HG03108 (cell line): ENCODE measurements around the gene GSTP1.
"Not testable (repeated sequence)": the region's sequence is repeated elsewhere in the genome, so short reads cannot be mapped to it uniquely, and the experiment has no call there.

Experiments used
- ATAC-seq: cut with Tn5 transposase; IDR thresholded peaks from one replicate; pipeline ENCODE4 v1.9.1; 2021; ENCODE audit warnings: moderate library complexity; ENCODE audit not compliant: unreplicated experiment

The GSTP1 gene

DNA sequence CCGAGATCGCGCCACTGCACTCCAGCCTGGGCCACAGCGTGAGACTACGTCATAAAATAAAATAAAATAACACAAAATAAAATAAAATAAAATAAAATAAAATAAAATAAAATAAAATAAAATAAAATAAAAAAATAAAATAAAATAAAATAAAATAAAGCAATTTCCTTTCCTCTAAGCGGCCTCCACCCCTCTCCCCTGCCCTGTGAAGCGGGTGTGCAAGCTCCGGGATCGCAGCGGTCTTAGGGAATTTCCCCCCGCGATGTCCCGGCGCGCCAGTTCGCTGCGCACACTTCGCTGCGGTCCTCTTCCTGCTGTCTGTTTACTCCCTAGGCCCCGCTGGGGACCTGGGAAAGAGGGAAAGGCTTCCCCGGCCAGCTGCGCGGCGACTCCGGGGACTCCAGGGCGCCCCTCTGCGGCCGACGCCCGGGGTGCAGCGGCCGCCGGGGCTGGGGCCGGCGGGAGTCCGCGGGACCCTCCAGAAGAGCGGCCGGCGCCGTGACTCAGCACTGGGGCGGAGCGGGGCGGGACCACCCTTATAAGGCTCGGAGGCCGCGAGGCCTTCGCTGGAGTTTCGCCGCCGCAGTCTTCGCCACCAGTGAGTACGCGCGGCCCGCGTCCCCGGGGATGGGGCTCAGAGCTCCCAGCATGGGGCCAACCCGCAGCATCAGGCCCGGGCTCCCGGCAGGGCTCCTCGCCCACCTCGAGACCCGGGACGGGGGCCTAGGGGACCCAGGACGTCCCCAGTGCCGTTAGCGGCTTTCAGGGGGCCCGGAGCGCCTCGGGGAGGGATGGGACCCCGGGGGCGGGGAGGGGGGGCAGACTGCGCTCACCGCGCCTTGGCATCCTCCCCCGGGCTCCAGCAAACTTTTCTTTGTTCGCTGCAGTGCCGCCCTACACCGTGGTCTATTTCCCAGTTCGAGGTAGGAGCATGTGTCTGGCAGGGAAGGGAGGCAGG lies at the start of gene GSTP1:
TSS of gene GSTP1 (plus strand) at position 566 of the 958 bp plus-strand sequence. CDS start at position 598, 32 bp downstream.
- ATAC-seq, result peak; percentile 57

DNA sequence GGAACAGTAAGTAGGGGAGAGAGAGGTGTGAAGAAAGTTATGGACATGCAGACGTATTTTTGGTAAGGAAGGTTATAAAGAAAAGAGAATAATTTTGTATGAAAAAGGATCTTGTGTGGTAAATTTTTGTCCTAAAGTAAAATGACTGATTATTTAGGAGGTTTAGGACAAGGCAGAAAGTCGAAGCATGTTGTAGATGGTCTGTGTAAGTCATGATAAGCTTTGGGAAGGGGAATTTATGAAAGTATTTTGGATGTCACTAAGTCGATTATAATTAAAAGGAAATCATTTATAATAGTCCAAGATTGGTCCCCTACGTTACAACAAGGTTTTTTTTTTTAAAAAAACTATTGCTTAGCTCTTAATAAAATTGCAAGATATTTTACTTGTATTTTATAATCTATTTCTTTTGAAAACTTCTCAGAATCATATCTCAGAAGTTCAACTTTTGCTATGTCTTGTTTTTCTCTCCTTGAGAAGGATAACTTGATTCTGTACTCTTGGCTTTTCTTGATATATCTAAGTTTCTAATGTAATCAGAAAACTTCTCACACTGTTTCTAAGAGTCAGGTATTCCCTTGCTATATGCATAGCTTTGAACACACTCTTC lies 49.4 kb upstream of the GSTP1 start:
- no peak for ATAC-seq

DNA sequence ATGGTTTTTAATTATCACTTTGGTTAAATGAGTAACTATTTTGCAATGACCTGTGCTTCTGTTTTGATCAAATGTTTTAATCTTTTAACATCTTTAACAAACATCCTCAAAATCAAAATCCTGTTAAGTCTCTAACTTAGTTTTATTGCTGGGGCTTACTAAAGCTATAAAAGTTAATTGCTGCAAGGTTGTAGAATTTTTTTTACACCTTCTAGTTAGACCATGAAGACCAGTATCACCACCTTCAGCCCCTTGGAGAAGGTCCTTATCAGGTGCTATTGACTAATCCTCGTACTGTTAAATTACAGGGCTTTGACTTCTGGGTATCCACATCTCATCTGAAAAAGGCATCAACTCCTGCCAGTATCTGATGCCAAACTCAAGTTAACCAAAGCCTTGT lies 48.1 kb upstream of the GSTP1 start:
- no peak for ATAC-seq

DNA sequence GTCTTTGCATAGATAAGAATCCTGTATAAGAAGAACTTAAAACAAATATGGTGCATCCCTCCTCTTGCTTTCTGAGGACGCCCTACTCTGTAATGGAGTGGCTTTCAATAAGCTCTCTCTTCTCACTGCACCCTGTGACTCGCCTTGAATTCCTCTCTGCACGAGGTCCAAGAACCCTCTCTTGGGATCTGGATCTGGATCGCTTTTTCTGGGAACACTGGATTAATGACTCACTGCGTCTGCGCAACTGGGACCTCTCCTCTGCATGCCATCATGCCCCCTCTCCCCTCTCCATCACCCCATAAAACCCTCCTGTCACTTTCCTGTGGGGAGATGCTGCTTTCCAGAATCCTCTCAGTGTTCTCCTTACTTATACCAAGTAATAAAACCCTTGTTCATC lies 45.3 kb upstream of the GSTP1 start:
- ATAC-seq, result no peak

DNA sequence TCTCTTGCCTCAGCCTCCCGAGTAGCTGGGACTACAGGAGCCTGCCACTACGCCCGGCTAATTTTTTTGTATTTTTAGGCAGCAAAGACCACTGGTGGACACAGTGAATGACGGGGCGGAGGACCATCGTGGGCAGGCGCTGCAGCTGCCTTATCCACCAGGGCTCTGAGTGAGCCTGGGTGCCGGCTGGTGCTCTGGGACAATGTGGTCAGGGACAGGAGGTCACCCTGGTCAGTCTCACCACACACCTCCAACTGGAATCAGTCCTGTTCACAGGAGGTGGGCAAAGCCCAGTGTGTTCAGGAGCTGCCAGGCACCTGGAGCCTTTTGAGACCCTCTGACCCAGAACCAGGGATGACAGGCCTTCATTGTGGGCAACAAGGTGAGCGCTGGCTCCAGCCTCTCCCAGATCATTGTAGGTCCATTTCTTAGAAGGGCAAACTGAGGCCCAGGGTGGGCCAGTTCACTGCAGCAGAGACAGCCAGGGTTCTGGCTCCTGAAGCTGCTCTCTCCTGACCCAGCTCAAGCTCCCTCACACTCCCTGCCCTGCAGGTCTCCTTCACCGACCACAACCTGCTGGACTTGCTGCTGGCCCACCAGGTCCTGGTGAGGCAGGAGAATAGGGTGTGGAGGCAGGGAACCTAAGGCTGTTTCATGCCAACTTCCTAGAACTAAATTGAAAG lies 44.6 kb upstream of the GSTP1 start:
- ATAC-seq, result no peak

DNA sequence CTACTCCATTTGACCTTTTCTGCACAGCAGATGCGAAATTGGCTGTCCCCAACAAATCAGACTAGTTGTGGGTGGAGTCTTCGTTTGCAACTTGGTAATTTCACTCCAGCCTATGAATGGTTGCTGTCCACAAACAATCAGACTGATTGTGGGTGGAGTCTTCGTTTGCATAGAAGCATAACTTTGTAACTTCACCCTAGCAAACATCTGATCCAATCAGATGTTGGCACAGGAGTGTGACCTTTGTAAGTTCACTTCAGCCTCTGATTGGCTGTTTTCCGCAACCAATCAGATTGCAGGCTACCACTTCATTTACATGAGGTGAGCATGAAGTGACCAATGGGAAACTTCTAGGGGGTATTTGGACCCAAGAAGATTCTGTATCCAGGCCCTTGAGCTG lies 44.1 kb upstream of the GSTP1 start:
- no peak for ATAC-seq

DNA sequence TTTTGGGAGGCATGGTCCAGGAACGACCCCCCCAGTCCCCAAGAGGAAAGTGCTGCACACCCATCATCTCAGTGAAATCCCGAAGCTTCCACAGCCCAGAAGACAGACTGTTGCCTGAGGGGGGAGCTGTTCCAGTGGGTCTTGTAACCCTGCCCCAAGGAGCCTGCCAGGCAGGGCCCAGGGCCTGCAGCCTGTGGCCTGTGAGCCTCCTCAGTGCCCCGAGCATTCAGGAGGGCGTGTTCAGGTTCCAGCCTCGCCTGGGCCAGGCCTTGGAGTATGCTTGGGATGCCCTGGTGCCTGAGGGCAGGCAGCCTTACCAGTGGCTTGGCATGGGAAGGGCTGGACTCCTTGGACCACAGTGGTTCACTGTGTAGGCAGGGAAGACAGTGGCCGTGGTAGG lies 42.4 kb upstream of the GSTP1 start:
- ATAC-seq, result no peak

DNA sequence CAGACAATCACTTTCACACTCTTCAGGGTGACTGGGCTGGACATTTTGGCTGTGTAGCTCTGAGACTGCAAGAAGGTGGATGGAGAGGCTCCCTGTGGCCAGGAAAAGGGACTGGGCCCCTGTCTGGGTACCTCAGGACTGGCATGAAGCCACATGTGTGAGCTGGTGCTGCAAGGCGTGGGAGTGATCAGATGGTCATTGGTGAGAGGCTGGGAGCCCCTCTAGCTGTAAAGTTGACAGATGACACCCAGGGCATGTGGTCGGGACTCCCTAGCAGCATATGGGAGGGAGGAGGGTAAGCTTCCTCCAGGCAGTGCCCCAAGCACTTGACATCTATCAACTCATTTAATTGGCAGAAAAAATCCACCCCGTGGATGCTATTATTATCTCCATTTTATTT lies 41.4 kb upstream of the GSTP1 start:
- no peak for ATAC-seq

DNA sequence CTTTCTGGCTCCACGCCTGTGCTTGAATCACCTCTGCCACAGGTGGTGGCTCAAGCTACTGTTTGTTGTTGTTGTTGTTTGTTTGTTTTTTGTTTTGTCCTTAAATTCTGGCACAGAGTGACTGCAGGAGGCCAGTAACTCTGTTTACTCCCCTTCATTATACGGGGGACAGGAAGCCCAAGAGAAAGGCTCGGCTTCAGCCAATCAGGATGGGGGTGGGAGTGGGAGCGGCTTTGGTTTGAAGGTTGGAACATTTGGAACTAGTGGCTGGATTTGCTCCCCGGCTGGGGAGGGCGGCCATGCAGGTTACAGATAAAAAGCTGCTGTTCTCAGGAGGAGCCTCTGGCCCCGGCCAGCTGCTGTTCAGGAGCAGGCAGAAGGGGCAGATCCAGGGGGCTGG lies 40.6 kb upstream of the GSTP1 start:
- no peak for ATAC-seq

DNA sequence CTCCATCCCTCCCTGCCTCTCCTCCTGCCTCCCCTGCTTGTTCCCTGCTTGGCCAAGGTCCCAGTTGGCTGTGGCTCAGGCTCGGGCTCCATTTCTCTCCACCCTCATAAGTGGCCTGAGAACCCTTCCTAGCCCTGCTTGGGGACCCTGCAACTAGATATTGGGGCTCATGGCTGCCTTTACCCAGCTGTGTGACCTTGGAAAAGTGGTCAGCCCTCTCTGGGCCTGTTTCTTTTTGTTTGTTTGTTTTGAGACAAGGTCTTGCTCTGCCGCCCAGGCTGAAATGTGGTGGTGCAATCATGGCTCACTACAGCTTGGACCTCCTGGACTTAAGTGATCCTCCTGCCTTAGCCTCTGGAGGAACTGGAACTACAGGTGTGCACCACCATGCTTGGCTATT lies 40.0 kb upstream of the GSTP1 start:
- no peak for ATAC-seq

DNA sequence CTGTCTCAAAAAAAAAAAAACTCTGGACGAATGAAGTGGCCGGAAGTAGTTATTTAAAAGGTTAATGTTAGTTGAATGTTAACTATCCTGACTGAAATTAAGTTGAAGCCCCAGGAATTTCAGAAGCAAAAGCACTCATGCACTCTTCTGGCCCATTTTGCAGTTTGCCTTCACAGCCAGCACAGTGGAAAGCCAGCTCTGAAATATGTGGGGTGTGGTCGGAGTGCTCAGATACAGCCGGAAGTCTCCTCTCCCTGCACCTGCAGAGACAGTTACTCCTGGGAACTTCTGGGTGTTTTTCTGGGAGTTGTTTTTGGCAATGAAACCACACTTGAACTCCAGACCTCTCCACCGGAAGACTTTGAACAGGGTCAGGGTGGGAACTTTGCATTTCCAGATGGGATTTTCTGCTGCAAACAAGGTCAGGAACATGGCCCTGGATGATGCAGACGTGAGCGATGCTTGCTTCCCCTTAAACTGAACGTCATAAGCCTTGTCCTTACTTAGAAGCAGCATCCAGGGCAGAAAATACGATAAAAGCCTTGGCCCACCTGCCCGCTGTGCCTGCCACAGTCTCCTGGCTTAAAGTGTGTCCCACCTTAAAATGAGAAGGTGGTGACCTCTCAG lies 38.9 kb upstream of the GSTP1 start:
- no peak for ATAC-seq

DNA sequence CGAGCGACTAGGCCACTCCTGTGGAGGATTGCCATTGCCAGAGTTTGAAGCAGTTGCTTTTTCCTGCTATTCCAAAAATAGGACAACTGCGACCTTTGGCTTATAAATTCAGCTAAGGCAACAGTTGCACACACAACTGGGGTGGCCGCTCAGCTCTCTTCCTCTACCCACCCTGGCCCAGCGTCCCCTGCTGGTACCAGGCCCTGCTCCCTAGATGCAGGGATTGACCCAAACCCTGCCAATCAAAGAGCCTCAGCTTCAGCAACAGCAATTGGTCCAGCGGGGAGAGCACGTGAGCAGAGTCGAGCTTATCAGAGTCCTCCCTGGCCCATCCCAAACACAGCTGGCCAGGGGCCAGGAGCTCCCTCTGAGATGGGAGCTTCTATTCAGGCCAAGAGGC lies 38.3 kb upstream of the GSTP1 start:
- no peak for ATAC-seq

DNA sequence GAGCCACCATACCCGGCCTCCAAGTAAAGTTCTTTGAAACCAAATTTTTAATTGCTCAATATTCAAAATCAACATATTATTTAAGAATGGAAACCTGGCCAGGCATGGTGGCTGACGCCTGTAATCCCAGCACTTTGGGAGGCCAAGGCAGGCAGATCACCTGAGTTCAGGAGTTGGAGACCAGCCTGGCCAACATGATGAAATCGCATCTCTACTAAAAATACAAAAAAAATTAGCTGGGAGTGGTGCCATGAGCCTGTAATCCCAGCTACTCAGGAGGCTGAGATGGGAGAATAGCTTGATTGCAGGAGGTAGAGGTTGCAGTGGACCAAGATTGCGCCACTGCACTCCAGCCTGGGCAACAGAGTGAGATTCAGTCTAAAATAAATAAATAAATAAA lies 35.5 kb upstream of the GSTP1 start:
- not testable (repeated sequence) for ATAC-seq

DNA sequence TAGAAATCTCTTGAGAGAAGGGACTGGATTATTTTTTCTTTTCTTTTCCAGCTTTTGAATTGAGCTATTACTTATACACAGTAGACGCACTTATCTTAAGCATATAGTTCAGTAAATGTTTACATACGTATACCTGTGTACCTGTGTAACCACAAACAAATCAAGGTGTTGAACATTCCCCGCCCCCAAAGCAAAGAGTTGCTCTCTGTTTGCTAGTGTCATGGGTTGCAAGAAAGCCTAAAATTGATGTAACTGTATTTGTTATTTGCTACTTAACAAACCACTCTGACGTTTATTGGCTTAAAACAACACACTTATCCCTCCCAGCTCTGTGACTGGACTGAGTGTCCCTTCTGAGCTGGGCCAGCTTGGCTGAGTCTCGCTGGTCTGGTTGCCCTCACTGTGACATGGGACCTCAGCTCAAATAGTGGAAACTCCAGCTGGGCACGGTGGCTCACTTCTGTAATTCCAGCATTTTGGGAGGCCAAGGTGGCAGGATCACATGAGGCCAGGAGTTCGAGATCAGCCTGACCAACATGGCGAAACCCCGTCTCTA lies 35.0 kb upstream of the GSTP1 start:
- ATAC-seq, result no peak

DNA sequence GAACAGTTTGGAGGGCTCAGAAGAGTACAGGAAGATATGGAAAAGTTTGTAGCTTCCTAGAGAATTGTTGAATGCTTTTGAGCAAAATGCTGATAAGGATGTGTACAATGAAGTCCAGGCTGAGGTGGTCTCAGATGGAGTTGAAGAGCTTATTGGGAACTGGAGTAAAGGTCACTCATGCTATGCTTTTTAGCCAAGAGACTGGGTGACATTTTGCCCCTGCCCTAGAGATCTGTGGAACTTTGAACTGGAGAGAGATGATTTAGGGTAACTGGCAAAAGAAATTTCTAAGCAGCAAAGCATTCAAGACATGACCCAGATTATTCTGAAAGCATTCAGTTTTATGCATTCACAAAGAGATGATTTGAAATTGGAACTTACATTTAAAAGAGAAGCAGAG lies 32.5 kb upstream of the GSTP1 start:
- no peak for ATAC-seq

DNA sequence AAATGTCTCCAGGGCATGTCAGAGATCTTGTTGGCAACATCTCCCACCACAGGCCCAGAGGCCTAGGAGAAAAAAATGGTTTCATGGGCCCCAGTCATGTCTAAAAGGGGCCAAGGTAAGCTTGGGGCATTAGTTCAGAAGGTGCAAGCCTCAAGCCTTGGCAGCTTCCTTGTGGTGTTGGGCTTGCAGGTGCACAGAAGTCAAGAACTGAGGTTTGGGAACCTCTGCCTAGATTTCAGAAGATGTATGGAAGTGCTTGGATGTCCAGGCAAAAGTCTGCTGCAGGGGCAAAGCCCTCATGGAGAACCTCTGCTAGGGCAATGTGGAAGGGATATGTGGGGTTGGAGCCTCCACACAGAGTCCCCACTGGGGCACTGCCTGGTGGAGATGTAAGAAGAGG lies 31.9 kb upstream of the GSTP1 start:
- ATAC-seq, result not testable (repeated sequence)

DNA sequence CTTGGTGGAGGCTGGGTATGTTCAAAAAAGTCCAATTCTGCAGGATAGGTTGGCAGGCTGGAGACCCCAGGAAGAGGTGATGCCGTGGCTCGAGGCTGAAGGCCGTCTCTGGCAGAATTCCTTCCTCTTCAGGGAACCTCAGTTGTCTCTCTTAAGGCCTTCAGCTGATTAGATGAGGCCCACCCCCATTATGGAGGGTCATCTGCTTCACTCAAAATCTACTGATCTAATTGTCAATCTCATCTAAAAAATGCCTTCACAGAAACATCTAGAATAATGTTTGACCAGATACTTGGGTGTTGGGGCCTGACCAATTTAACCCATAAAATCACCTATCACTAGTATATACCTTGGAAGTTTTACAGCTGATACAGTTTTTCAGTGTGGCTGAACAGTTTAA lies 27.4 kb upstream of the GSTP1 start:
- ATAC-seq, result no peak

DNA sequence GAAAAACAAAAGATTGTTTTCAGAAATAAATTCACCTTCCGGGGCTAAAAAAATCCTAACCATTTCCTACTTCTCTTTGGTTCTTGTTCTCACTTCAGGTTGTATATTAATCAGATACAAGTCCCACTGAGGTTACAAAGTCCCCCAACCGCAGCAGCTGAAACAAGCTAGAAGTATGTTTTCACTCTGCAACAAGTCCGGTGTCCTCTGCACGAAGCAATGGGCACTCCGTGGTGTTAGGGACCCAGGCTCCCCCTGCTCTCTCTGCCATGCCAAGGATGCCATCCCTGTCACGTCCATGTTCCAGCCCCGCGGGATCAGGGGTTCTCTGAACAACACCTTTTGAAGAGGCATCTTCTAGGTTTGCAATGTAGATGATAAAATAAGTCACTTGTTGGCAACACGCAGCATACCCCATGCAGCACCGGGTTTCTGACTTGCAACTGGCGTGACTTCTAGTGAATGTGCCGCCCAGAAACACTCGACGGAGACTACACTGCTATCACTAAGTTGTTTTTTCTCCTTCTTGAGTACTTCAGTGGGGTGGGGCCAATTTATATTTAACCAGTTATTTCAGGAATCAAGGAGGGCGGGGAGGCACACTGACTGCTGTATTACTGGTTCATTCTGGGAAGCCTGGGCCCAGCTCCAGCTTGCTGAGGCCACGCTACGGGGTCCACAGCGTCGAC lies 25.4 kb upstream of the GSTP1 start:
- ATAC-seq, result no peak

DNA sequence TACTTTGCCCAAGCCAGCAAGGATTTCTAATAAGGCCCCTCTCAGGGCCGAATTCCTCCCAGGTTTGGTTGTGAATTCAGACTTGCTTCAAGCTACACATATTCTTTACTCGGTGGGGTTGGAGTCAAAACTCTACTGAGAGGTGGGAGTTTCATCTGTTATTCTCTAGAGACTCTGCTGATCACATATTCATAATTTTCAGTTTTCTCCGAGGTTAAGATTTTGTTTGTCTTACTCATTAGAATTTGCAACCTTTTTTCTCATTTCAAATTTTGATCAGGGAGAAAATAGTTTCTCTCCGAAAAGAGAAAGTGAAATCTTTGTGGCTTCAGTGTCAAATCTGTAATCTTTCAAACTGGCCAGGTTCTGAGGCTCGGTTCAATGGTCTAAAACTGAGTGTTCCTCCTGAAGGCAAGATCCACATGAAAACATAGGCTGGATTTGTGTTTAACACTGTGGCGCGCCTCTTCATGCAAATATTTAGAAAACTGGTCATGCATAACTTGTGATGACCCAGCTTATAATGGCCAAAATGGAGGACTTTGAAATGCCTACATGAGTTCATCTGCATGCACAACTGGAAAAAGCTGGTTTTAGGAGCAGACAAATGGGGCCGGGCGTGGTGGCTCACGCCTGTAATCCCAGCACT lies 21.5 kb upstream of the GSTP1 start:
- peak; percentile 69 for ATAC-seq
